Esophagus muscularis mucosa (tissue), 4 donors: ENCODE results near the gene ARHGEF6.

Experiments used
- EP300 ChIP-seq: sonication (generic); formaldehyde crosslinking; IDR thresholded peaks from one replicate; pipeline ENCODE4 v1.6.1; 2017; ENCODE audit warnings: antibody characterized with exemption
- POLR2AphosphoS5 ChIP-seq, 2 donors: sonication (generic); formaldehyde crosslinking; IDR thresholded peaks; one replicate each; pipeline ENCODE4 v1.6.1; 2017; ENCODE audit warnings: antibody characterized with exemption in 2 of 2
- TF ChIP-seq, protein P1 (sequence below), 3 experiments: fragments of 200-600 bp in 2 of 3; fragments of 450-650 bp in 1 of 3; sonication (generic) in 2 of 3; IDR thresholded peaks; one replicate each; pipeline ENCODE4 v1.5.1; 2017 to 2019; ENCODE audit warnings: antibody characterized with exemption in 3 of 3, mild to moderate bottlenecking in 2 of 3, moderate library complexity in 1 of 3

DNA sequence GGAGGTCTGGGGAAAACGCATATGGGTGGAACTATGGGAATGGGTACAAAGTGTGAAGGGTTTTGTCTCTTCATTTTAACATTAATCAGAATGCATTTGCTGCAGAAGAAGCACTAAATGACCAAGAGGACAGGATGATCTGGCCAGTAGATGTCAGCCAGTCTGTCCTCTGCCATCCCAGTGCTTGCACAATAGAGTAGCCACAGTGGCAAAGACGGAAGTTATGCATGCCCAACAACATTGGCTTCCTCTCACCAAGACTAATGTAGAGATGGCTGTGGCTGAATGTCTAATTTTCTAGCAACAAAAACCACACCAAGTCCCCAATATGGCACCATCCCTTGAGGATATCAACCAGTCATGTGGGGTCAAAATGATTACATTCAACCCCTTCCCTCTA is 45.0 kb upstream of the ARHGEF6 start:
- TF ChIP-seq, protein P1, sequence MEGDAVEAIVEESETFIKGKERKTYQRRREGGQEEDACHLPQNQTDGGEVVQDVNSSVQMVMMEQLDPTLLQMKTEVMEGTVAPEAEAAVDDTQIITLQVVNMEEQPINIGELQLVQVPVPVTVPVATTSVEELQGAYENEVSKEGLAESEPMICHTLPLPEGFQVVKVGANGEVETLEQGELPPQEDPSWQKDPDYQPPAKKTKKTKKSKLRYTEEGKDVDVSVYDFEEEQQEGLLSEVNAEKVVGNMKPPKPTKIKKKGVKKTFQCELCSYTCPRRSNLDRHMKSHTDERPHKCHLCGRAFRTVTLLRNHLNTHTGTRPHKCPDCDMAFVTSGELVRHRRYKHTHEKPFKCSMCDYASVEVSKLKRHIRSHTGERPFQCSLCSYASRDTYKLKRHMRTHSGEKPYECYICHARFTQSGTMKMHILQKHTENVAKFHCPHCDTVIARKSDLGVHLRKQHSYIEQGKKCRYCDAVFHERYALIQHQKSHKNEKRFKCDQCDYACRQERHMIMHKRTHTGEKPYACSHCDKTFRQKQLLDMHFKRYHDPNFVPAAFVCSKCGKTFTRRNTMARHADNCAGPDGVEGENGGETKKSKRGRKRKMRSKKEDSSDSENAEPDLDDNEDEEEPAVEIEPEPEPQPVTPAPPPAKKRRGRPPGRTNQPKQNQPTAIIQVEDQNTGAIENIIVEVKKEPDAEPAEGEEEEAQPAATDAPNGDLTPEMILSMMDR (IDR thresholded peaks at IDR 0.05) = no peak
- no peak for TF ChIP-seq EP300
- no peak for TF ChIP-seq POLR2AphosphoS5 (IDR thresholded peaks at IDR 0.05)
